A673 (cell line): ENCODE measurements around the gene POU6F1. TPM values are rescaled to one million over a fixed set of nuclear protein-coding genes. Genes with fewer than 3 reads are reported as not detected.

Experiments used
- BruUV-seq: library from RNA; stranded (reverse); fragments of 400-500 nt; replicated peaks from 2 replicates; lab custom pipeline; 2021; lab: Mats Ljungman, UMichigan
- CTCF ChIA-PET: fragments of 300-600 bp; sonication (Branson Sonifier 250); formaldehyde crosslinking; loops from one replicate; lab custom pipeline; 2022; ENCODE audit warnings: antibody characterized with exemption; lab: Charles Lee
- POLR2A ChIA-PET: fragments of 300-600 bp; sonication (Branson Sonifier 250); formaldehyde crosslinking; loops from one replicate; lab custom pipeline; 2022; ENCODE audit warnings: antibody characterized with exemption; ENCODE audit not compliant: low non-redundant PET; lab: Charles Lee
- DNase-seq: peaks from one replicate; pipeline ENCODE4 v3.0.0-alpha.2; 2015; ENCODE audit warnings: low spot score
- H3K27ac ChIP-seq: fragments of 200-600 bp; sonication (generic); 2 replicates; pipeline ENCODE4 v1.5.1; 2016; ENCODE audit warnings: mixed run types, low read depth, mild to moderate bottlenecking, mixed read lengths, antibody characterized with exemption, low read length; ENCODE audit not compliant: poor library complexity, severe bottlenecking
- H3K27me3 ChIP-seq: fragments of 200-600 bp; sonication (generic); replicated peaks from 2 replicates; pipeline ENCODE4 v1.6.1; 2017; ENCODE audit warnings: mixed run types, low read depth, mild to moderate bottlenecking, mixed read lengths, antibody characterized with exemption, low read length; ENCODE audit not compliant: insufficient read depth, poor library complexity
- H3K36me3 ChIP-seq: fragments of 200-600 bp; sonication (generic); 2 replicates; pipeline ENCODE4 v1.6.1; 2016; ENCODE audit warnings: mixed run types, mild to moderate bottlenecking, mixed read lengths, antibody characterized with exemption, low read length; ENCODE audit not compliant: insufficient read depth, poor library complexity, severe bottlenecking
- H3K4me1 ChIP-seq: fragments of 200-600 bp; sonication (generic); 2 replicates; pipeline ENCODE4 v1.6.1; 2017; ENCODE audit warnings: mixed run types, mild to moderate bottlenecking, mixed read lengths, antibody characterized with exemption, low read length; ENCODE audit not compliant: insufficient read depth, poor library complexity, severe bottlenecking
- H3K4me3 ChIP-seq: fragments of 200-600 bp; sonication (generic); 2 replicates; pipeline ENCODE4 v1.5.1; 2016; ENCODE audit warnings: low read depth, mixed run types, mild to moderate bottlenecking, mixed read lengths, low read length; ENCODE audit not compliant: poor library complexity, severe bottlenecking
- H3K9me3 ChIP-seq: fragments of 200-600 bp; sonication (generic); 2 replicates; pipeline ENCODE4 v1.6.1; 2016; ENCODE audit warnings: mixed run types, low read depth, mild to moderate bottlenecking, mixed read lengths, antibody characterized with exemption, low read length; ENCODE audit not compliant: poor library complexity, severe bottlenecking
- EZH2 ChIP-seq: fragments of 200-600 bp; sonication (generic); IDR thresholded peaks from 2 replicates; pipeline ENCODE4 v1.6.1; 2017; ENCODE audit warnings: borderline replicate concordance, low read depth, mild to moderate bottlenecking, mixed read lengths, antibody characterized with exemption, low read length; ENCODE audit not compliant: poor library complexity, severe bottlenecking
- intact Hi-C: fragments of 100-400 bp; cut with micrococcal nuclease; formaldehyde crosslinking; loops from one replicate; pipeline ENCODE4 v1.10.0; 2022; ENCODE audit not compliant: unreplicated experiment
- total RNA-seq: library from RNA; stranded (reverse); gene quantifications from 2 replicates; pipeline ENCODE4 v1.2.3, GENCODE V29; 2021
- TF ChIP-seq, protein P1 (sequence below): fragments of 300-800, 200-600 bp; sonication (generic); conservative IDR thresholded peaks from 2 replicates; pipeline ENCODE4 v1.5.1; 2017; ENCODE audit warnings: low read depth, mild to moderate bottlenecking, antibody characterized with exemption, low read length, moderate library complexity, mixed read lengths

The POU6F1 gene
- total RNA-seq, 1 experiment from 2014 or later = 13.6 TPM

DNA sequence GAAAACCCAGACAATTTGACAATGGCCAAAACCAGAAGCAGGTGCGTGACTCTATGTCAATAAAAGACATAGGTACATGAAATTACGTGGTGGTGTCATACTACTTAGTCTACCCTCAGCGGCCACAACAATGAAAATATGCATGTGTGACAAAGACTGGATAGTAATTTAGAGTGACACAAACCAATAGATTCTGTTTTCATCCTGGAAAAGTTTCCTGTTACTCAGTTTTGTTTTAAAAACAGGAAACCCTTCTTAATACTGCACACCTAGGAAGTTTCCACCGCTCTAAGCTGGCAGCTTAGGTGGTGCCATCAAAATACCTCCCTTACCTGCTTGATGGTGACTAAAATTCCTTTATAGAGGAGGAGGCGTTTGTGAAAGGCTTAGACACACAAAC is 15.1 kb downstream of the POU6F1 start:
- H3K27me3 ChIP-seq = no peaks in the 10 kb centered on the region
- no TSS peak for BruUV-seq
- ChIA-PET CTCF (no interaction called here), POLR2A (no interaction called here)
- H3K4me3 ChIP-seq = no peak overlapping the region
- no peak for DNase-seq
- intact Hi-C loops = no loop called here
- no peaks in the 10 kb centered on the region for H3K9me3 ChIP-seq
- no peak overlapping the region for H3K27ac ChIP-seq
- no peaks in the 10 kb centered on the region for H3K36me3 ChIP-seq
- H3K4me1 ChIP-seq = no peaks in the 10 kb centered on the region
- TF ChIP-seq, protein P1, sequence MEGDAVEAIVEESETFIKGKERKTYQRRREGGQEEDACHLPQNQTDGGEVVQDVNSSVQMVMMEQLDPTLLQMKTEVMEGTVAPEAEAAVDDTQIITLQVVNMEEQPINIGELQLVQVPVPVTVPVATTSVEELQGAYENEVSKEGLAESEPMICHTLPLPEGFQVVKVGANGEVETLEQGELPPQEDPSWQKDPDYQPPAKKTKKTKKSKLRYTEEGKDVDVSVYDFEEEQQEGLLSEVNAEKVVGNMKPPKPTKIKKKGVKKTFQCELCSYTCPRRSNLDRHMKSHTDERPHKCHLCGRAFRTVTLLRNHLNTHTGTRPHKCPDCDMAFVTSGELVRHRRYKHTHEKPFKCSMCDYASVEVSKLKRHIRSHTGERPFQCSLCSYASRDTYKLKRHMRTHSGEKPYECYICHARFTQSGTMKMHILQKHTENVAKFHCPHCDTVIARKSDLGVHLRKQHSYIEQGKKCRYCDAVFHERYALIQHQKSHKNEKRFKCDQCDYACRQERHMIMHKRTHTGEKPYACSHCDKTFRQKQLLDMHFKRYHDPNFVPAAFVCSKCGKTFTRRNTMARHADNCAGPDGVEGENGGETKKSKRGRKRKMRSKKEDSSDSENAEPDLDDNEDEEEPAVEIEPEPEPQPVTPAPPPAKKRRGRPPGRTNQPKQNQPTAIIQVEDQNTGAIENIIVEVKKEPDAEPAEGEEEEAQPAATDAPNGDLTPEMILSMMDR = no peak
- TF ChIP-seq EZH2 = no peak

DNA sequence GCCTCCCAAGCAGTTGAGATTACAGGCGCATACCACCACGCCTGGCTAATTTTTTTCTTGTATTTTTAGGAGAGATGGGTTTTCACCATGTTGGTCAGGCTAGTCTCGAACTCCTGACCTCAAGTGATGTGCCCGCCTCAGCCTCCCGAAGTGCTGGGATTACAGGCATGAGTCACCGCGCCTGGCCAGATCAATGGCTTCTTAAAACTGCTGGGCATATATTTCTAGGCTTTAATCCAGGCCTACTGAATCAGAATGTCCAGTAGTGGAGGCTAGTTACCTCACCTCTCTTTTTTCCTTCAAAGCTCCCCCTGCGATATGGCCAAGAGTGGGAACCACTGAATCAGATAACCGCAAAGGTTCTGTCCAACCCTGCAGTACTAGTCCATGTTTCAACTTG is 17.1 kb downstream of the POU6F1 start:
- Histone ChIP-seq H3K4me3 (no peak overlapping the region), H3K4me1 (no peaks in the 10 kb centered on the region), H3K36me3 (no peaks in the 10 kb centered on the region), H3K9me3 (no peaks in the 10 kb centered on the region), H3K27me3 (no peaks in the 10 kb centered on the region), H3K27ac (no peak overlapping the region)
- intact Hi-C loops = no loop called here
- POLR2A ChIA-PET = interaction anchor here (0.6 kb wide), 1 partner anchor 12 kb away, joined by 10 read pairs; no protein-coding TSS in a partner anchor
- CTCF ChIA-PET = no interaction called here
- no peak for DNase-seq
- TF ChIP-seq, protein P1 = no peak
- no peak for TF ChIP-seq EZH2
- BruUV-seq = no TSS peak

DNA sequence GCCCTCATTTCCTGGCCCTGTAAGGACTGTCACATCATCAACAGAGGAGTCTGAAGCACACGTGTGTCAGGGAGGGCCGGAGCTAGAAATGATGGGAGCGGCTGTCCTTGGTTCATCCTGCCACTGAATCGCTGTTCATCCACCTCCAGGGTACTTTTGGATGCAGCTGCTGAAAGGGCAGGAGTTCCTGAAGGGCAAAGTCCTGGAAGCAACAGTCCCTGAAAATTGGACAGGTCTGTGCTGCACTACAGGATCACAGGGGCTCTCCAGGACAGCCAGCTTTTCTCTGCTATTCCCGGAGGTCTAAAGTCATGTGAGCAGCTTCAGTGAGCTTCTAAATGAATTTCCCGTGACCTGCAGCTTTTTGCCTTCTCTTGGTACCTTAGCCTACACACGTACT is 17.7 kb downstream of the POU6F1 start:
- no peaks in the 10 kb centered on the region for H3K27me3 ChIP-seq
- ChIA-PET CTCF (no interaction called here), POLR2A (interaction anchor here (0.6 kb wide), 1 partner anchor 13 kb away, joined by 10 read pairs; no protein-coding TSS in a partner anchor)
- no peak overlapping the region for H3K4me3 ChIP-seq
- H3K27ac ChIP-seq = no peak overlapping the region
- DNase-seq = no peak
- no peaks in the 10 kb centered on the region for H3K4me1 ChIP-seq
- intact Hi-C loops = no loop called here
- no peaks in the 10 kb centered on the region for H3K9me3 ChIP-seq
- no TSS peak for BruUV-seq
- H3K36me3 ChIP-seq = no peaks in the 10 kb centered on the region
- TF ChIP-seq EZH2 = no peak
- TF ChIP-seq, protein P1 = no peak
